ENCODE data around the gene FGF14.

DNA sequence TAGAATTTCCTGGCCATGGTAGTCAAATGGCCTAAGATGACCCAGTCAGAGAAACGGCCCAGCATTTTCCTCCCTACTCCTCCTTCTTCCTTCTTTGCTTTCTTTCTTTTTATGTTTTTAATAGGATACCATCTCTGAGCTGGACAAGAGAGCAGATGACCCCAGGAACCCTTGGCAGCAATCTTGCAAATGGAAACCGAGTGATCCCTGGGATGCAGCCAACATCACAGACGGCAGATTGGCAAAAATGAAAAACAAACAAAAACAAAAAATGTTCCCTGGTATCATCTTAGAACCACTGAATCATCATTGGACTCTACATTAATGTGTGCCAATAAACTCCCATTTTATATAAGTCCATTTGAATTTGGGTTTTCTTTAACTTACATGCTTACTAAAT, 424.4 kb downstream of the FGF14 start:
- no peak for TF ChIP-seq POLR2A (IDR thresholded peaks at IDR 0.05)
- TF ChIP-seq, protein P1, sequence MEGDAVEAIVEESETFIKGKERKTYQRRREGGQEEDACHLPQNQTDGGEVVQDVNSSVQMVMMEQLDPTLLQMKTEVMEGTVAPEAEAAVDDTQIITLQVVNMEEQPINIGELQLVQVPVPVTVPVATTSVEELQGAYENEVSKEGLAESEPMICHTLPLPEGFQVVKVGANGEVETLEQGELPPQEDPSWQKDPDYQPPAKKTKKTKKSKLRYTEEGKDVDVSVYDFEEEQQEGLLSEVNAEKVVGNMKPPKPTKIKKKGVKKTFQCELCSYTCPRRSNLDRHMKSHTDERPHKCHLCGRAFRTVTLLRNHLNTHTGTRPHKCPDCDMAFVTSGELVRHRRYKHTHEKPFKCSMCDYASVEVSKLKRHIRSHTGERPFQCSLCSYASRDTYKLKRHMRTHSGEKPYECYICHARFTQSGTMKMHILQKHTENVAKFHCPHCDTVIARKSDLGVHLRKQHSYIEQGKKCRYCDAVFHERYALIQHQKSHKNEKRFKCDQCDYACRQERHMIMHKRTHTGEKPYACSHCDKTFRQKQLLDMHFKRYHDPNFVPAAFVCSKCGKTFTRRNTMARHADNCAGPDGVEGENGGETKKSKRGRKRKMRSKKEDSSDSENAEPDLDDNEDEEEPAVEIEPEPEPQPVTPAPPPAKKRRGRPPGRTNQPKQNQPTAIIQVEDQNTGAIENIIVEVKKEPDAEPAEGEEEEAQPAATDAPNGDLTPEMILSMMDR (IDR thresholded peaks at IDR 0.05), result no peak
